Stimulated activated CD4-positive, alpha-beta T cell treated with anti-CD3 and anti-CD28 coated beads, Interleukin-1b, Interleukin-23, amount 100 ng/mL, for 4 hours (primary cell): ENCODE results near the gene PELI2.

ENCODE experiments used
- DNase-seq, 2 donors: peaks; one replicate each; pipeline ENCODE4 v3.0.0-alpha.2; 2020; ENCODE audit warnings: low read depth in 2 of 2

PELI2 gene

DNA sequence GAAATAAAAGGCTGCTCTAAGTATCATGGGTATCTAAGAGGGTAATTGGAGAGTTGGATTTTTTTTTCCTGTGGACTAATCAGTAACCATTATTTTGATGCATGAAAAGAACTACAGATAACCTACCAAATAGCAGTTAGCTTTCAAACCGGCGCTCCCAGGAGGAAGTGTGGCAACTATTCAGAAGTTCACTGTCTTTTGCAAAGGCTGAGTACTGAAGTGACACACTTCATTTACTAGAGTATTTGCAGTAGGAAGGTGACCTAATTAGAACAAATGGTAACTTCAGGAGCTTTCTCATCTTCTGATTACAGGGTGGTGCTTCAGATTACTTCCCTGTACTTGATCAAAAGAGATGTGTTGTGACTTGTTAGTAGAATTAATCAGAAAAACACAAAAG, 87.7 kb downstream of the PELI2 start:
- DNase-seq, result no peak

DNA sequence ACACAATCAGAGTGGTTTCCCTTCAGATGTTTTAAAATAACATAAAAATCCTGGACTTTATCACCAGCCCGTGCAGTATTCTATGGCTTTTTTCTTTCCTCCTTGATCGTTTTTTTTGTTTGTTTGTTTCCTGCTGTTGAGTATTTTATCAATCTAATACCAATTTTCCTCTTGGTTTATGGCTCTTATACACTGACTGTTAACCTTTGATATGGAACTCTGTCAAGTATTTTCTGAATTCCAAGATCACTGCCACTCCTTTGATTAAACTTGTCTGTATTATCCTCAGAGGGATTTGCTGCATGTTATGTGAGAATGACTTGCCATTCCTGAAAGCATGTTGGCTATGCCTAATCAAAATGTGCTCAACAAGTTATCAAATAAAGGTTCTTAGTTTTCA, 88.4 kb downstream of the PELI2 start:
- no peak for DNase-seq

DNA sequence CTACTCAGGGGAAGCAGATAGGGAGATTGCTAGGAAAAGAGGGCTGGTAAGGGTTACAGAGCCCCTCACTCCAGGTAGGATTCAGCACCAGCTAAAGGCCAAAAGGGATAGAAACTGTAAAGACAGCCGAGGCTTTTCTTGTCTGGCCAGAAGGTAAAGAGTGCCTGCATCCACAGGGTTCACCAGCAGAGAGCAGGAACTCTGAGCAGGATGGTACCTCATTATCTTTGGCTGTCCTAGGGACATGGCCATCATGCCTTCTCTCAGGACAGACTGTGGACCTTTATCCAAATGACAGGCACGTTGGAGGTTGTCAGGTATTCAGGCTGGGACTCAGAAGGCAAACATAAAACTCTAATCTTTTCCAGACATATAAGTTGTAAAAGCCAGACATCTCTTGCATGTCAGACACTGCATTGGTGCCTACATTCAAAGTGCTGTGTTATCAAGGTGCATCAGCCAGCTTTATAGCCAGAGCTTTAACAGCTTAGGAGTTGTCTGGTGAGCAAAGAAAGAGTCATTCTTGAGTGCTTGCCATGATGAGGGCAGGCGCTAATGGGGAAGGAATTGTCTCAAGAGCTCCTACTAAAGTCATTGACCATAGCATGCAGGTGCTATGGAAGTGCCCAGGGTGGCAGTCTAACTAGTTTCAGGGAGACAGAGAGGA, 89.5 kb downstream of the PELI2 start:
- no peak for DNase-seq

DNA sequence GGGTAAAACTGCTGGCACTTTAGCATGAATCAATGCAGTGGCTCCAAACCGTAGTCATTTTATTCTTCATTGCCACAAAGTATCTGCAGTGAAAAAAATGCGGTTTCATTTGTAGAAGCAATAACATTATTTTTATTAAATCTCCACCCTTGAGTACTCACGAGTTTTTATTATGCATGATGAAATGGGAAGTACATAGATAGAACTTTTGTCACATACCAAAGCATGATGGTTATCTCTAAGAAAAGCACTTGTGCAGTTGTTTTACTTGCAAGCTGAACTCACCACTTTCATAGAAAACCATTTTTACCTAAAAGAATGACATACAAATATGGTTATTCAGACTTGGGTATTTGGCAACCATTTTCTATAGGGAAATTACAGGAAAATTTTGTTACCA, 90.3 kb downstream of the PELI2 start:
- DNase-seq, result no peak

DNA sequence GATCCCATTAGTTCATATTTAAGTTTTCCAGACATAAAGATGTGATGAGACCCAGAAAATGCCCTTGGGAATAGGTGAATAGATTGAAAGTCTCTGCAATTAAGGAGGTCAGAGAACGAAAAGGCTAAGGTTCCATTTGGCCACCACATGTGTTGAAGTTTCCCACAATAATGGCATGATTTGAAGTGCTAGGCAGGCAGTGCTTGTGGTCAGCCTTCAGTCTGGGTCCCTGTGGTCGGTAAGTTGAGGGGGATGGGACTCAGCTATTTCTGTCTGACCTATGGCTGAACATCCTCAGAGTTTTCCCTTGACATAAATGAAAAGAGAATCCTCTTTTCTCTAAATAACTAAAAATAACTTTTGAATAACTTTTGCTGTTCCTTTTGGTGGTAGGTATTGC, 92.4 kb downstream of the PELI2 start:
- DNase-seq, result no peak

DNA sequence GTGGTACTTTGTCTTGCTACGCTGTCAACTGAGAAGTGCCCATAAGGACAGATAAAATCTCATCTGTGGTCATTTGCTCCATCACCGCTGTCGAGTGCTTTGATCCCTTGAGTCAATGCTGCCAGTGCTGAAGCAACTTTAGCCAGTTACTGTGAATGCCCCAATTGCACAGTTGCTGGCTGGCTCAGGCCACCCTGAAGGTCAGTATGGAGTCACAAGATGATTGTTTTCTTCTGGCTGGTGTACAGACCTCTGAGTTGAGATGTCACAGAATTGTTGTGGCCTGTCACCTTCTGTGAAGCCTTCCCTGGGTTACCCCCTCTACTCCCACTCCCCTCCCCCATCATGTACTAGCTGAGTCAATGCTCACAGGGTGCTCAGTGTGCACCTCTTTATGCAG, 92.9 kb downstream of the PELI2 start:
- no peak for DNase-seq

DNA sequence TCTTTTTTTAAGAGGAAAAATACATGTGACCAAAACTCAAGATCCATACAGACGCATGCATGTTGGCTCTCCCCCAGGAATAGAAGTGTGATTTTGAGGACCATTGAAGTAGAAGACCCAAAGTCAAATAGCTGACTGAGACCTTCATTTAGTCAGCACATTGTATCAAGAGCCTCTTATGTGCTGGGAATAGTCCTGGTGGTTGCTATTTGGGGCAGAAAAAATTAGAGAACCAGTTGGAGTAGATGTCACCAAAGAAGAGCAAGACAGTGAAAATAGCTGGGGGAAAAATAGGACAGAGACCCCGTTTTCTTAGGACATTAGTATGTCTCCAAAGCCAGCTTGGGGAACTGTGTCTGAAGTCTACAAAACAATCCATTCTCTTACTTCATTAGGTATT, 93.6 kb downstream of the PELI2 start:
- DNase-seq, result no peak

DNA sequence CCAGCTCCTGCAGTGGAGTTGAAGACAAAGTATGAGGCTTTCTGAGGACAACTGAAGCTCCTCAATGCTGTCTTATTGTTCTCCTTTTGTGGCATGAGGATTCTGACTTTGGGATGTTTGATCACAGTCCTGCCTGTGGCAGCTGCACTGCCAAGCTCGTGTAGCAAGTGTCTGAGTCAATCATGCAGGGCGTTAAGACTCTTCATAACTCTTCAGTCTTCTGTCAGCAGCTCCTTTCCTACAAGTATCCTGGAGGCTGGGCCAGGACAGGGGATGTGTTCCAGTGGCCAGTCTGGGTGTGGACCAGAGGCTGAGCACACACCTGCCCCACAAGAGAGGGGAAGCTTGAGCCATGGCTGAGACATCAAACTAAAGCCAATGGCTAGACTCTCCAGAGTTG, 94.3 kb downstream of the PELI2 start:
- no peak for DNase-seq

DNA sequence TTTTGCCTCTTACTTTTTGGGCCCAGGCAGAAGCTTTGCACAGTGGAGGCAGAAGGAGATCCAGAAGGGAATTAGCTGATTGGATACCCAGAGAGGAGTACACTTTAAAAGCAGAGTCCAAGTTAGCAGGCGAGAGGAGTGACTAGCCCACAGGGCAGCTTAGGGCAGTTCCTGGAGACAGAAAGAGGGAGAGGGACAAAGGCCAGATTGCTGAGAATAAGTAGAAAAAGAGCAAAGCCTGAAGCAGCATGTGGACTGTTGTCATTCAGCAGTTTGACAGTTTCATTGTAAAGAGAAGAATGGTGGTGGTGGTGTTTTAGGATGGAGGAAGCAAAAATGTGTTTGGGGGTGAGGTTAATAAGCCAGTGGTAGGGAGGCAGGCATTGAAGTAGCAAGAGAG, 95.1 kb downstream of the PELI2 start:
- no peak for DNase-seq

DNA sequence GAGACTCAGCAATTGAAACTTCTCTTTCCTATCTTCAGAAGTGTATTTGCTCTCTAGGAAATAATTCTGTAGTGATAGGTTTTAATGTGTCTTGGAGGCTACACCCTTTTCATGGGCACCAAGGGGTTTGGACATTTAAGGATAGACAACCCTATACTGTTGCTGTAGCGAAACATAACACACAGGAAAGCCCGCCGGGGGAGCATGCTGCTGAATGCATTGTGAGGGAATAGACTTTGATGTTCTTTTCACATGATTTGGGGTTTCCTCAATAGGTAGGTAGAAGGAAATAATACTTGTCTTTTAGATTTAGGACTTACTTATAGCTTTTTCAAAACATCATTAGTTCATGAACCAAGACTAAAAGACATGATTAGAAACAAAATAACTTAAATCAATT, 97.0 kb downstream of the PELI2 start:
- DNase-seq, result no peak

DNA sequence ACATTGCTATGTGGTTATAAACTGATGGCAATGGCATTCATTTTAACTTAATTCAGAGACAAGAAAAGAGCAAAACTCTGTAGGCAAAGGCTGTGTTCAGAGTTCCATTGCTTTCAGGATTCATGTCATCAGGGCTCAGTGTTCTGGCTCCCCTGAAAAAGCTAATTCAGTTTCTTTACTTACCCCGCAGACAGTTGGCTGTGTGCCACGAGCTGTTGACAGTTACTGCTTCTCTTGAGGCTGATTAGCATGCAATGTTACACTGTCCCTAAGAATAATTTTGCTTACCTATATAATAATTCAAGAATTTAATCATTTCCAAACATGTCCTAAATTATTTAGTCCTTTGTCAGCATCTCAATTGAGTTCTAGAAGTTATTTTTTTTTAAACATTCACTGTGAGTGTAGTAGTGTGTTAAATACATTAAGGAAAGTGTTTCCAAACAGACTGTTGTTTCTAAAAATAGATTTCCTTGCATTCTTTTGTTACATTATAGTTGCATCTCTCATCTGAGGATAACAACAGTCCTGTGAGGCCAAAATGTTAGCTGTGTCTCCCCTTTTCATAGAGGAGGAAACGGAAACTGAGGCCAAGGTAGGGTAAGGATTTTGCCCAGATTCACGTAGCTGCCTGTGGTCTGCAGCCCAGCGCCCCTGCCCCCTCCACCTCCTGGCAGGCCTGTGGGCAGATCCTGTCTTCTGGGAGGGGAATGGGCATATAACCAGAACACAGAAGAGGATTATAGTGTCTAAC, 98.6 kb downstream of the PELI2 start:
- DNase-seq, result no peak

DNA sequence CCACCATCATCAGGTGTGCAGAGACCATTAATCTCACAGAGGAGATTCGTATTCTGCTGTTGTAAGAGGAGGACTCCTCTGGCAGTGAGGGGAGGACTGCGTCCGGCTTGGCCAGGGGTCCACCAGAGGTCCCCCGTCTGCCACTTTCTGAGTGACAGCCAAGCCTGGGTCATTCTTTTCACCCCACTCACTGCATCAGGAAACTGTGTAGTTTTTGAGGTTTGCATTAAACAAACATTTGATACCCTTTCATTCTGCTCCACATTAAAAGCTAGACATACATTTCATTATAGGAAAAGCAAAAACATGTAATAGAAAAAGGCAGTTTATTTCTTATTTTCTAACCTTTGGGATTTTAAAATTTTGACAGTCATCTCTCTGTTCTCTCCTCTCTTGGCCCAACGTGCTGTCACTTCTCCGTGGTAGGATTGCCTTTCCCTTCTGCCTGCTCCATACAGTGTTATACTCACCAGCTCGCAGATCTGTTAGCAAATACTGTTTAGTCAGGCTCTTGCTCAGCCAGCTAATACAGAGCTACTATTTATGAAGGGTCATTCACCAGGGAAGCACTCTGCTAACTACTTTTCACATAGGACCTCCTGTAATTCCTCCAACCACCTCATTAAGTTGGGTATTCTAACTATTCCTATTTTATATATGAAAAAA, 99.3 kb downstream of the PELI2 start:
- DNase-seq, result no peak

DNA sequence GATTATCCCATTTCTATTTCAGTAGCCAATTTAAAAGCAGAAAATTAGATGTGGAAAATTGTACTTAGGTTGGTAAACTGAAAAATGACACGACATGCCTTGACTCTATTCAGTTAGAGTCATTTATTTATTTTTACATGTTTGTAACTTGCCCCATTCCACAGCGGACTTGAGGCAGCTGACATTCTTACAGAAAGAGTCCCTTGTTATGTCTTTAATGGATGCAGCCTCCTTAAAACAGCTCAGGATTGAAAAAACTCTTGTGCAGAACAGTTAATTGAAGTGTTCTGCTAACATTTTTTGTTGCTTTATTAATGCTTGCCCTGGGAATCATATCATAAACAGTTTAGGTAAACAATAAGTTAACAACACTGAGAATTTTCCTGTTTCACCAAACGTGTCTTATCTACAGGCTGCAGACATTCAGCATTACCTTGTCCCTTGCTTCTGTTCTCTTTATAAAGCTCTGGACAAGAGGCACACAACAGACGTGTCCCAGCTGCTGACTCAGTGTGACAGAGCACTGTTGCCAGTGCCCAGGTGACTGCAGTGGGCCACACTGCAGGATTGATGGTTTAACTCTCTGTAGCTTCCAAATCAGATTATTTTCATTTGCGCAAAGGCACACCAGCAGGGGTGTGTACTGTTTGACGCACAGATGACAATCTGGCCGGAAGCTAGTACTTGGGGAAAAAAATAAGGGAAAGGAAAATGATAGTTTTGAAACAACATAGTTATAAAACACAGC, 101.6 kb downstream of the PELI2 start:
- DNase-seq, result no peak

DNA sequence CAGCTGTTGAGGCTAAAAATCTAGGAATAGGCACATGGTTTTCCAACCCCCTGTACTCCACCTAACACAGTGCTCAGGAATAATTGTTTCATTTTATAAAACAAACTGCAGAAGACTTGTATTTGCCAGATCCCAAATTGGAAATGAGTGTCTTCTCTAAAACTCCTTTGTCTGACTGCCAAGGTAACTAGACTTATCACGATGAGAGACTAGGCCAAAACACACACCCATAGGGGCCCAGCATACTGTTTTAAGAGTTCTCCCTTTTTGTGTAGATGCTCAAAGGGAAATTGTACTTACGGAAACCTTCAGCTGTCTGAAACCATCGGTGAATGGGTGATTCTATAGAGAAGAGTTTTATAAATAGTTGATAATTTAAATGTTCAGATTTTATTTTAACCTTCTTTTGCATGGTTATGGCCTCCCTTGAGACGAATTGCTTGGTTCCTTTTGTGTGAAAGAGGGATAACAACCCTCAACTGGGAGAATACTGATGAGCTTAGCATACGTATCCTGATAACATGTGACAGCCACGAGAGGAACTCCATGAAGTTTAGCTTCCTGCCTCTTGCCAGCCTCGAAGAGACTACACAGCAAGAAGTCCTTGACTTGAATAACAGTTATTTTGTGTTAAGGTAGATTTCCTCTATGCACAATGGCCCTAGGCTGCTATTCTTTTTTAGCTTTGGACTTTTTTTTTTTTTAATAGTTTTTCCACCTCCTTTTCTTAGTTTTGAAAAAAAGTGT, 103.3 kb downstream of the PELI2 start:
- DNase-seq, result no peak

DNA sequence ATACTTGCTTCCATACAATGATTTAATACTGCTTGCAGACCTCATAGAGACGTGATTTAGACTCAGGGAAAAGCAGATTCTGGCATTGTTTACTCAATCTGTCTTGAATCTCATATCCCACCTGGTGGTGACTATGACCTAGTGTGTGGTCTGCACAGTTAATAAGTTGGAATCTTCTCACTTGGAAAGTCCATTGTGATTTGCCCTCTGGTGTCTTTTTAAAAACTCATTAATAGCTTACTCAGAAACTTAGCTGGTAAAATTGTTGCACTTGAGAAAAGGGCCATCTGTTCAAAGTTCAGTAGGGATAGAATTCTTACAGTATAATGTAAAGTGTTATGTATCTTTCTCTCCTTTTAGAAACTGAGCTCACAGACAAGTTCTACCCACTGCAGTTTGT, 106.0 kb downstream of the PELI2 start:
- DNase-seq, result no peak

DNA sequence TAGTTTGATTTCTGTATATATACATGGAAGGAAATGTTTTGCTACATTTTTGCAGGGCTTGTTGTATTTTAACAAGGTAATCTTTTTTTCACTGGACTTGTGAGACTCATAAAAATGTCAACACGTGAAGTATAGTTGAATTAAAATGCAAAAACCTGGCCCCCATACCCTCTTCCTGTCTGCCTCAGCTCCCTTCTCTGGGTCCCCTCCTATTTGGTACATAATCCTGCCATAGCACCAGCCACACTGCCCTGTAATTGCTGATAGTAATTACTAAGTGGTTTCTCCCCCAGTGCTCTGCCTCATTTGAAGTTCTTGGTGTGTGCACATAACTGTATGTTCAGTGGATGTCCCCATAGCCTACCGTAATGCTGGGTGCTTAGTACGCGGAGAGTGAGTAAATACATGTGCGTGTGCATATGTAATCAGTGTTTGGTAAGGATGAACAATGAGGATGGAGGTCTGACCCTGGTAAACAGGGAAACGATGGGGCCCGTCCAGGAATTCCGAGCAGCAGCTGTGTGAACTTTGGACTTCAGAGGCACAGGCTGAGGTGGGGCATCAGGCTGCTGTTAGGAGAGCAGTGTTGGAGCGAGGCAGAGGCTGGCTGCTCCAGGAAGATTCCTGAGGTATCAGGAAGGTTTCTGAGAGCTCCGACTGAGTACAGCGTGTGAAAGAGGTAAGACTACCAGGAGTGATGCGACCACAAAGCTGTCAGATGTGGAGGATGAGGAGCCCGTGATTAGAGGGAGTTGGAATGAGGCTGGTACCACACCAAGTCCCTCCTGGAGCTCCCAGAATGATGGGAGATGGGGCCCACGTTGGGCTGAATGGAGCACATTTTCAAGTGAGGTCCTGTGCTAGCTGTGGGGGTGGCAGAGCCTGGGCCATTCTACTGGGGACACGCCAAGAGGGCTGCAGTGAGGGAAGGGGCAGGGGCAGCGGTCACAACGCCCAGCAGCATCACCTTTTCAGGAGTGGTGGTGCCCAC, 106.8 kb downstream of the PELI2 start:
- no peak for DNase-seq

DNA sequence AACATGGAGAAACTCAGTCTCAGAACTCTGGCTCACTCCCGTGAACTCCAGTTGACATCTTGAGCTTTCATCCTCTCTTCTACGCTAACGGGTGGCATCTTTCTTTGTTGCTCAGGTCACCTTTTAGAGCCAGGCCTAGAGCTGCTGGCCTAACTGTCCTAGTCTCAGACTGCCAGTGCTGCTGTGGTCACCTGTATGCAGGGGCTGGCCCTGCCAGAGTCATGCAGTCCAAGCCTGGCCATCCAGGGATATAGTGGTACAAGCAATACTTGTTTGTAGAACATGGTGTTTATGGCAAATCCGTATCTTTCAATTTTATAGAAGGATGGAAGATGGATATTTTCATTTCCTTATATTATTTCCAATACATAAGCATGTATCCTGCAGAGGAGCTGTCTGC, 117.2 kb downstream of the PELI2 start:
- DNase-seq, result no peak

DNA sequence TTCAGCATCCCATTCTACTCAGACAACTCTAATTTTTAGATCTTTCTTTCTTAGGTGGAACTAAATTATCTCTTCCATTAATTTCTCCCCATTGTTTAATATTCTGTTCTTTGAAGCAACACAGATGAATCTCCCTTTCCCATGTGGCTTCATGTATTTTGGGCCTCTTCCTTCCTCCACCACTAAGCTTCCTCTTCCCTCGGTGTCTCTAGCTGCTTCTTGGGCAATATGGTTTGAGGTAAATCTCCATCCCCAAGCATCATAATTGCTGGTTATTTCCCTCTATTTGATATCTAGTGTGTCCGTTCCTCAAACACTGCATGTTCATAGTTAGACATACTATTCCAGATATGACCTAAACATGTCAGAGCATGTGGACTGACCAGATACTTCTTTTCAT, 119.2 kb downstream of the PELI2 start:
- no peak for DNase-seq

DNA sequence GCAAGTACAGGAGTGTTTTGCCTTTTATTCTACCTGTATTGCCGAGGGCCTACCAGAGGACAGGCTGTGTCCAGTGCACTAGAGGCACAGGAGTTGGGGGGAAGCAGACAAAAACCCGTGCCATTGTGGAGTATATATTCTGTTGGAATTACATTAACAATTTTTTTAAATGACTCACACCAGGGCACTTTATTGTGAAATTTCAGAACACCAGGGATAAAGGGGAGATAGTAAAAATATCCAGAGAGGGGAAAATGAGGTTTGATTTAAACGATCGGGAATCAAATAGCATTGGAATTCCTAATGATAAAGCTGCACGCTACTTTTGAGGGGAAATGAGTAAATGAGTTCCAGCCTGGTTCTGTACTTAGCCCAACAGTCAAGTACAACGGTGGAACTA, 123.2 kb downstream of the PELI2 start:
- DNase-seq, result no peak

DNA sequence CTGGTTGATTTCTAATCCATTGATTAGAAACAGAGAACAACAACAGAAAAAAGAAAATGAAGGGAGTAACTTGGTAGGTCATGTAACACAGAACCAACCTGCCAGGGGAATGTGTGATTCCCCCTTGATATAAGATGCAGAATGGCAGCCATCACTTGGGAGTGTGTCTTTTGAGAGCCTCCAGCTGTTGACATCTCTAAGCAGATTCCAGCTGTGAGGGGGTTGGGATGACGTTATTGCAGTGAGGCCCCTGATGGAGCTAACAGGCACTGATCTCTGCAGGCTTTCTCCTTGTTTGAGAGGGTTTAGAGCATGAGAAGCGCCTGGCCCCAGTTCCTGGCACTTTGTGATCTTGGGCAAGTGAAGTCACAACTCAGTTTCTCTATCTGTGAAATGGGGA, 124.9 kb downstream of the PELI2 start:
- no peak for DNase-seq
